IMR-90 (cell line): ENCODE results near the gene C22orf15. TPM values are rescaled to one million over a fixed set of nuclear protein-coding genes. Genes with fewer than 3 reads are reported as not detected.

ENCODE experiments used
- ATAC-seq: fragments of 200-7000 bp; cut with Tn5 transposase; 2 replicates; pipeline ENCODE4 v1.9.1; 2020; ENCODE audit warnings: low read depth, mild to moderate bottlenecking, moderate library complexity
- BruUV-seq: library from RNA; stranded (reverse); fragments of 400-500 nt; replicated peaks from 2 replicates; lab custom pipeline; 2021; lab: Mats Ljungman, UMichigan
- CTCF ChIA-PET: fragments of 300-600 bp; formaldehyde crosslinking; extraction: SDS; loops from one replicate; lab custom pipeline; 2021; ENCODE audit warnings: antibody characterized with exemption; lab: Yijun Ruan, JAX
- POLR2A ChIA-PET: fragments of 300-600 bp; sonication (Branson Sonifier 250); formaldehyde crosslinking; loops from one replicate; lab custom pipeline; 2022; ENCODE audit warnings: antibody characterized with exemption; ENCODE audit not compliant: unreplicated experiment; lab: Charles Lee
- DNase-seq: peaks from one replicate; pipeline ENCODE4 v3.0.0; 2013
- H2AFZ ChIP-seq: replicated peaks from 2 replicates; pipeline ENCODE3; 2013; ENCODE audit warnings: low read length, mild to moderate bottlenecking; ENCODE audit not compliant: poor library complexity
- H2AK5ac ChIP-seq: 2 replicates; pipeline ENCODE4 v1.6.1; 2013; ENCODE audit warnings: low read depth, low read length, inconsistent platforms
- H2AK9ac ChIP-seq: replicated peaks from 2 replicates; pipeline ENCODE3; 2013; ENCODE audit warnings: mild to moderate bottlenecking, low read depth, low read length, moderate library complexity; ENCODE audit not compliant: poor library complexity
- H2BK120ac ChIP-seq: 2 replicates; pipeline ENCODE4 v1.6.1; 2013; ENCODE audit warnings: low read depth, low read length, inconsistent platforms
- H2BK15ac ChIP-seq: 3 replicates; pipeline ENCODE4 v1.6.1; 2013; ENCODE audit warnings: low read depth, low read length, inconsistent platforms
- H2BK20ac ChIP-seq: 2 replicates; pipeline ENCODE4 v1.6.1; 2013; ENCODE audit warnings: low read depth, mild to moderate bottlenecking, inconsistent platforms, low read length, moderate library complexity
- H2BK5ac ChIP-seq: 2 replicates; pipeline ENCODE4 v1.6.1; 2013; ENCODE audit warnings: mild to moderate bottlenecking, low read depth, low read length, inconsistent platforms; ENCODE audit not compliant: poor library complexity, severe bottlenecking
- H3K14ac ChIP-seq: replicated peaks from 2 replicates; pipeline ENCODE4 v1.6.1; 2013; ENCODE audit warnings: low read depth, low read length, inconsistent platforms
- H3K18ac ChIP-seq: 2 replicates; pipeline ENCODE4 v1.6.1; 2013; ENCODE audit warnings: low read depth, low read length, control low read depth
- H3K23ac ChIP-seq: 2 replicates; pipeline ENCODE4 v1.6.1; 2013; ENCODE audit warnings: low read depth, low read length, inconsistent platforms
- H3K27ac ChIP-seq: 2 replicates; pipeline ENCODE4 v1.5.1; 2013; ENCODE audit warnings: mild to moderate bottlenecking, control low read depth, low read length; ENCODE audit not compliant: insufficient read depth
- H3K27me3 ChIP-seq: 2 replicates; pipeline ENCODE4 v1.6.1; 2013; ENCODE audit warnings: low read length; ENCODE audit not compliant: control insufficient read depth, insufficient read depth
- H3K36me3 ChIP-seq: 2 replicates; pipeline ENCODE4 v1.6.1; 2013; ENCODE audit warnings: low read length, mixed read lengths; ENCODE audit not compliant: control insufficient read depth, insufficient read depth
- H3K4ac ChIP-seq: 2 replicates; pipeline ENCODE4 v1.6.1; 2013; ENCODE audit warnings: low read depth, low read length, inconsistent platforms
- H3K4me1 ChIP-seq: 2 replicates; pipeline ENCODE4 v1.6.1; 2013; ENCODE audit warnings: low read length, mixed read lengths; ENCODE audit not compliant: control insufficient read depth, insufficient read depth
- H3K4me2 ChIP-seq: 2 replicates; pipeline ENCODE4 v1.6.1; 2013; ENCODE audit warnings: low read depth, mild to moderate bottlenecking, control low read depth, low read length, moderate library complexity
- H3K4me3 ChIP-seq: 2 replicates; pipeline ENCODE4 v1.5.1; 2013; ENCODE audit warnings: low read depth, mild to moderate bottlenecking, control low read depth, low read length, moderate library complexity; ENCODE audit not compliant: insufficient read depth
- H3K56ac ChIP-seq: 2 replicates; pipeline ENCODE4 v1.6.1; 2013; ENCODE audit warnings: low read length, inconsistent platforms; ENCODE audit not compliant: insufficient read depth; ENCODE audit errors: extremely low read depth
- H3K79me1 ChIP-seq, 2 experiments: 2 replicates each; pipeline ENCODE4 v1.6.1; 2013; ENCODE audit warnings: low read length in 2 of 2, inconsistent platforms in 1 of 2, low read depth in 1 of 2
- H3K9ac ChIP-seq: 2 replicates; pipeline ENCODE4 v1.6.1; 2013; ENCODE audit warnings: low read depth, low read length, control low read depth
- H3K9me1 ChIP-seq: 2 replicates; pipeline ENCODE4 v1.6.1; 2013; ENCODE audit warnings: low read length, inconsistent platforms; ENCODE audit not compliant: insufficient read depth
- H3K9me3 ChIP-seq: 2 replicates; pipeline ENCODE4 v1.6.1; 2013; ENCODE audit warnings: low read length; ENCODE audit not compliant: control insufficient read depth, insufficient read depth
- H4K20me1 ChIP-seq: 2 replicates; pipeline ENCODE4 v1.6.1; 2013; ENCODE audit warnings: low read length, inconsistent platforms; ENCODE audit not compliant: insufficient read depth
- H4K5ac ChIP-seq: 2 replicates; pipeline ENCODE4 v1.6.1; 2013; ENCODE audit warnings: mild to moderate bottlenecking, low read depth, low read length, control low read depth
- H4K8ac ChIP-seq, 2 experiments: 2 replicates each; pipeline ENCODE4 v1.6.1; 2013; ENCODE audit warnings: low read depth in 2 of 2, low read length in 2 of 2, control low read depth in 1 of 2, inconsistent platforms in 1 of 2
- H4K91ac ChIP-seq: 2 replicates; pipeline ENCODE4 v1.6.1; 2013; ENCODE audit warnings: low read depth, low read length, inconsistent platforms; ENCODE audit not compliant: insufficient read depth
- BHLHE40 ChIP-seq: fragments of 150-350 bp; IDR thresholded peaks from 2 replicates; pipeline ENCODE4 v1.6.1; 2016; ENCODE audit warnings: mild to moderate bottlenecking, low read depth, low read length
- CEBPB ChIP-seq: IDR thresholded peaks from 2 replicates; pipeline ENCODE4 v1.6.1; 2012; ENCODE audit warnings: low read depth, low read length, improper control_type of control experiment
- CHD1 ChIP-seq: IDR thresholded peaks from 2 replicates; pipeline ENCODE4 v1.6.1; 2012; ENCODE audit warnings: low read depth, low read length, improper control_type of control experiment
- FOS ChIP-seq: fragments of 150-350 bp; IDR thresholded peaks from 2 replicates; pipeline ENCODE4 v1.6.1; 2016; ENCODE audit warnings: low read depth, low read length
- MAFK ChIP-seq: IDR thresholded peaks from 2 replicates; pipeline ENCODE4 v1.6.1; 2012; ENCODE audit warnings: low read depth, low read length, improper control_type of control experiment
- MAZ ChIP-seq: IDR thresholded peaks from 2 replicates; pipeline ENCODE4 v1.6.1; 2012; ENCODE audit warnings: low read depth, mild to moderate bottlenecking, low read length, improper control_type of control experiment, moderate library complexity, borderline replicate concordance
- MXI1 ChIP-seq: IDR thresholded peaks from 2 replicates; pipeline ENCODE4 v1.6.1; 2012; ENCODE audit warnings: low read depth, mild to moderate bottlenecking, low read length, moderate library complexity, borderline replicate concordance
- NFE2L2 ChIP-seq: fragments of 150-350 bp; IDR thresholded peaks from 2 replicates; pipeline ENCODE4 v1.6.1; 2016; ENCODE audit warnings: low read depth, mild to moderate bottlenecking, low read length
- POLR2A ChIP-seq: IDR thresholded peaks from 2 replicates; pipeline ENCODE4 v1.6.1; 2012; ENCODE audit warnings: mild to moderate bottlenecking, low read depth, low read length
- RAD21 ChIP-seq: IDR thresholded peaks from 2 replicates; pipeline ENCODE4 v1.6.1; 2012; ENCODE audit warnings: low read length, improper control_type of control experiment
- RCOR1 ChIP-seq: IDR thresholded peaks from 2 replicates; pipeline ENCODE4 v1.6.1; 2012; ENCODE audit warnings: mild to moderate bottlenecking, low read length, improper control_type of control experiment; ENCODE audit not compliant: insufficient replicate concordance
- SMC3 ChIP-seq: fragments of 150-350 bp; IDR thresholded peaks from 2 replicates; pipeline ENCODE4 v1.6.1; 2016; ENCODE audit warnings: low read depth, mild to moderate bottlenecking, antibody characterized with exemption, low read length, moderate library complexity
- WGBS, 2 experiments: methylation state at CpG; one replicate each; pipeline versions ENCODE4 v1.1.5 to v1.1.7; 2013; ENCODE audit warnings: missing lambda C conversion rate in 2 of 2; ENCODE audit not compliant: insufficient read length in 1 of 2; ENCODE audit errors: extremely low coverage in 2 of 2; 5-methylcytosine and 5-hydroxymethylcytosine counted together
- dilution Hi-C: fragments of 300-500 bp; cut with HindIII; formaldehyde crosslinking; loops from one replicate; pipeline ENCODE4 v1.14.3; 2018; ENCODE audit warnings: low sequenced_read_pairs; ENCODE audit not compliant: unreplicated experiment
- in situ Hi-C: fragments of 300-500 bp; cut with MboI; formaldehyde crosslinking; loops from 3 replicates; pipeline ENCODE4 v1.14.3; 2019; ENCODE audit warnings: low sequenced_read_pairs, inconsistent platforms, mixed read lengths
- intact Hi-C: fragments of 100-400 bp; cut with micrococcal nuclease; formaldehyde crosslinking; loops from 2 replicates; pipeline ENCODE4 v1.10.0; 2022
- polyA plus RNA-seq, 3 experiments: library from polyadenylated mRNA; depleted of rRNA; stranded (reverse); fragments of >200 nt; gene quantifications; 2 replicates each; pipeline ENCODE4 v1.2.3, GENCODE V29; 2012; ENCODE audit warnings: low replicate concordance in 1 of 3
- total RNA-seq: library from RNA; depleted of rRNA; stranded (reverse); fragments of >200 nt; gene quantifications from 2 replicates; pipeline ENCODE4 v1.2.3, GENCODE V29; 2012
- TF ChIP-seq, protein P1 (sequence below): conservative IDR thresholded peaks from 2 replicates; pipeline ENCODE4 v1.5.1; 2012; ENCODE audit warnings: mild to moderate bottlenecking, low read depth, low read length, improper control_type of control experiment
- TF ChIP-seq, protein P2 (sequence below): fragments of 150-350 bp; IDR thresholded peaks from 2 replicates; pipeline ENCODE4 v1.6.1; 2016; ENCODE audit warnings: low read depth, mild to moderate bottlenecking, low read length, moderate library complexity, borderline replicate concordance
- TF ChIP-seq, protein P3 (sequence below): fragments of 150-350 bp; IDR thresholded peaks from 2 replicates; pipeline ENCODE4 v1.6.1; 2017; ENCODE audit warnings: mild to moderate bottlenecking, antibody characterized with exemption, low read length, low read depth

Gene C22orf15
- total and polyA plus RNA-seq, 2 of the 4 experiments (the other 2 are of a cell fraction) = 2.3 to 3.1 TPM

DNA sequence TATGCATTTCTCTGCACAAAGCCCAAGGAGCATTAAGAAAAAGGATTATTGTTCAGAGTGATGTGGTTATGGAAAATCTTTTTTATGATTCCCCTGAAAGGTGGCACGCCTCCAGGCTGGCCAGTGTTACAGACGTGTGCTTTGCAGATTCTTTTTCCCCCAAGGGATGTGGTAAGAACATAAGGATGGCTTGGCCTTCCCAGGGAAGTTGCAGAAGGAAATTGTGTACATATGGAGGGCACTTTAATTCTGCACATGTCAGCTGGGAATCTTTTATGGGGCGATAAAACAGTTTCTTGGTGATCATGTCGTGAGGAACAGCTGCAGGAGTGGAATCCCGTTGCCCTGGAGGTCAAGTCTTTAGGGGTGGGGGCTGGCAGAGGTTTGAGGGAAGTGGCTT is 33.7 kb downstream of the C22orf15 start:
- Histone ChIP-seq H3K23ac (no peak overlapping the region), H2BK120ac (no peak overlapping the region), H3K4me2 (no peak overlapping the region), H4K8ac (no peak overlapping the region), H4K91ac (no peak overlapping the region), H3K4me3 (no peak overlapping the region), H2BK5ac (no peak overlapping the region), H2BK20ac (no peak overlapping the region), H3K79me1 (peaks cover 24 to 39% of the 10 kb centered on the region in 2 experiments), H2AFZ (no peak overlapping the region), H3K36me3 (peaks cover 67% of the 10 kb centered on the region), H3K9me3 (no peaks in the 10 kb centered on the region), H3K27me3 (no peaks in the 10 kb centered on the region), H3K9me1 (peaks cover 6% of the 10 kb centered on the region; the same call in 1 of the 2 replicates), H3K9ac (no peak overlapping the region), H3K56ac (no peak overlapping the region), H4K20me1 (peaks cover 22% of the 10 kb centered on the region), H3K4me1 (peaks cover 1% of the 10 kb centered on the region; the same call in 1 of the 2 replicates), H2AK9ac (no peak overlapping the region), H3K27ac (no peak overlapping the region), H3K4ac (no peak overlapping the region), H2AK5ac (no peak overlapping the region), H3K14ac (no peak overlapping the region), H2BK15ac (no peak overlapping the region), H4K5ac (no peak overlapping the region), H3K18ac (no peak overlapping the region)
- ChIA-PET POLR2A (interaction anchor here (0.6 kb wide), 1 partner anchor 12 kb away, joined by 4 read pairs; no protein-coding TSS in a partner anchor), CTCF (no interaction called here)
- ATAC-seq (no peak), DNase-seq (no peak)
- in situ Hi-C loops = no loop called here
- dilution Hi-C loops = no loop called here
- BruUV-seq = no TSS peak
- 60% methylated on average over 1 of the region's 5 CpGs; no CpG with 5 or more reads in 1 of the 2 experiments for WGBS, 2 experiments
- TF ChIP-seq RCOR1 (no peak), MAZ (no peak), RAD21 (no peak), CEBPB (no peak), SMC3 (no peak), MXI1 (no peak), POLR2A (no peak), MAFK (no peak), BHLHE40 (no peak), FOS (no peak), NFE2L2 (no peak), CHD1 (no peak)
- TF ChIP-seq, protein P1, sequence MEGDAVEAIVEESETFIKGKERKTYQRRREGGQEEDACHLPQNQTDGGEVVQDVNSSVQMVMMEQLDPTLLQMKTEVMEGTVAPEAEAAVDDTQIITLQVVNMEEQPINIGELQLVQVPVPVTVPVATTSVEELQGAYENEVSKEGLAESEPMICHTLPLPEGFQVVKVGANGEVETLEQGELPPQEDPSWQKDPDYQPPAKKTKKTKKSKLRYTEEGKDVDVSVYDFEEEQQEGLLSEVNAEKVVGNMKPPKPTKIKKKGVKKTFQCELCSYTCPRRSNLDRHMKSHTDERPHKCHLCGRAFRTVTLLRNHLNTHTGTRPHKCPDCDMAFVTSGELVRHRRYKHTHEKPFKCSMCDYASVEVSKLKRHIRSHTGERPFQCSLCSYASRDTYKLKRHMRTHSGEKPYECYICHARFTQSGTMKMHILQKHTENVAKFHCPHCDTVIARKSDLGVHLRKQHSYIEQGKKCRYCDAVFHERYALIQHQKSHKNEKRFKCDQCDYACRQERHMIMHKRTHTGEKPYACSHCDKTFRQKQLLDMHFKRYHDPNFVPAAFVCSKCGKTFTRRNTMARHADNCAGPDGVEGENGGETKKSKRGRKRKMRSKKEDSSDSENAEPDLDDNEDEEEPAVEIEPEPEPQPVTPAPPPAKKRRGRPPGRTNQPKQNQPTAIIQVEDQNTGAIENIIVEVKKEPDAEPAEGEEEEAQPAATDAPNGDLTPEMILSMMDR = no peak
- TF ChIP-seq, protein P2, sequence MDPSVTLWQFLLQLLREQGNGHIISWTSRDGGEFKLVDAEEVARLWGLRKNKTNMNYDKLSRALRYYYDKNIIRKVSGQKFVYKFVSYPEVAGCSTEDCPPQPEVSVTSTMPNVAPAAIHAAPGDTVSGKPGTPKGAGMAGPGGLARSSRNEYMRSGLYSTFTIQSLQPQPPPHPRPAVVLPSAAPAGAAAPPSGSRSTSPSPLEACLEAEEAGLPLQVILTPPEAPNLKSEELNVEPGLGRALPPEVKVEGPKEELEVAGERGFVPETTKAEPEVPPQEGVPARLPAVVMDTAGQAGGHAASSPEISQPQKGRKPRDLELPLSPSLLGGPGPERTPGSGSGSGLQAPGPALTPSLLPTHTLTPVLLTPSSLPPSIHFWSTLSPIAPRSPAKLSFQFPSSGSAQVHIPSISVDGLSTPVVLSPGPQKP = no peak
- TF ChIP-seq, protein P3, sequence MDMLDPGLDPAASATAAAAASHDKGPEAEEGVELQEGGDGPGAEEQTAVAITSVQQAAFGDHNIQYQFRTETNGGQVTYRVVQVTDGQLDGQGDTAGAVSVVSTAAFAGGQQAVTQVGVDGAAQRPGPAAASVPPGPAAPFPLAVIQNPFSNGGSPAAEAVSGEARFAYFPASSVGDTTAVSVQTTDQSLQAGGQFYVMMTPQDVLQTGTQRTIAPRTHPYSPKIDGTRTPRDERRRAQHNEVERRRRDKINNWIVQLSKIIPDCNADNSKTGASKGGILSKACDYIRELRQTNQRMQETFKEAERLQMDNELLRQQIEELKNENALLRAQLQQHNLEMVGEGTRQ = no peak
- intact Hi-C loops = no loop called here
